ENCODE results near the gene HGFAC.
"Not testable (repeated sequence)": the region's sequence is repeated elsewhere in the genome, so short reads cannot be mapped to it uniquely, and the experiment has no call there.

Gene HGFAC

GRCh38 chr4:3441501-3442459 is at the start of gene HGFAC:
Gene HGFAC (plus strand): TSS chr4:3441968. CDS start chr4:3442002, 34 bp downstream.
- no peak for DNase-seq

- DNase-seq: no peak
Measured at GRCh38 chr4:3392321-3392720, 49.4 kb upstream of the HGFAC start.

GRCh38 chr4:3393171-3393570 is 48.6 kb upstream of the HGFAC start:
- no peak for DNase-seq

GRCh38 chr4:3396600-3396999 is 45.2 kb upstream of the HGFAC start:
- no peak for DNase-seq

GRCh38 chr4:3397128-3397527 is 44.6 kb upstream of the HGFAC start:
- no peak for DNase-seq

GRCh38 chr4:3399277-3400194 is 42.2 kb upstream of the HGFAC start:
- no peak for DNase-seq

GRCh38 chr4:3401436-3402171 is 40.2 kb upstream of the HGFAC start:
- no peak for DNase-seq

- no peak for DNase-seq
Measured at GRCh38 chr4:3402491-3403347, 39.0 kb upstream of the HGFAC start.

- DNase-seq: no peak
Measured at GRCh38 chr4:3403348-3403906, 38.3 kb upstream of the HGFAC start.

- no peak for DNase-seq
Measured at GRCh38 chr4:3404546-3404945, 37.2 kb upstream of the HGFAC start.

- DNase-seq: no peak
Measured at GRCh38 chr4:3405176-3405575, 36.6 kb upstream of the HGFAC start.

GRCh38 chr4:3406021-3406420 is 35.7 kb upstream of the HGFAC start:
- DNase-seq: no peak

GRCh38 chr4:3406431-3406830 is 35.3 kb upstream of the HGFAC start:
- DNase-seq: no peak

- DNase-seq: no peak
Measured at GRCh38 chr4:3407171-3407771, 34.5 kb upstream of the HGFAC start.

- no peak for DNase-seq
Measured at GRCh38 chr4:3407930-3408792, 33.6 kb upstream of the HGFAC start.

GRCh38 chr4:3408793-3409330 is 32.9 kb upstream of the HGFAC start:
- no peak for DNase-seq

GRCh38 chr4:3409571-3410091 is 32.1 kb upstream of the HGFAC start:
- no peak for DNase-seq

- DNase-seq: no peak
Measured at GRCh38 chr4:3410401-3411135, 31.2 kb upstream of the HGFAC start.

- DNase-seq: not testable (repeated sequence)
Measured at GRCh38 chr4:3411190-3411589, 30.6 kb upstream of the HGFAC start.
